NCI-H748 (cell line): Measurements from ENCODE around the gene SCN3A.

ENCODE experiments used
- DNase-seq: peaks from one replicate; lab custom pipeline; 2025; ENCODE audit not compliant: unreplicated experiment; lab: John Stamatoyannopoulos, UW

Gene SCN3A

DNA sequence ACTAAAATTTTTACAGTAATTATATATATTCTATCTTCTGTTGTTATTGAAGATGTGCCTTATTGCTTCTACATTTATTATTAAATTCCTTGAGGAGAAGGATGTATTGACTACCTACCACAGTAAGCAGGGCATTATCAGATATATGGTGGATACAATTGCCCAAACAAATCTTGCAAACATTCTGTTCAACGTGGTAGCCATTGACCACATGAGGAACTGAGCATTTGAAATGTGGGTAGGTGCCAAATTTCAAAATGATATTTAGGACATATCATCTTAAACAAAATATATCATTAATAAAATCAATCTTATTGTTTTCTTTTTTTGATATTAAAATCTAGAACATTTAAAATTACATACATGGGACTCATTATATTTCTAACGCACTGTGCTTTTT, 11.1 kb downstream of the SCN3A start:
- DNase-seq: no peak

DNA sequence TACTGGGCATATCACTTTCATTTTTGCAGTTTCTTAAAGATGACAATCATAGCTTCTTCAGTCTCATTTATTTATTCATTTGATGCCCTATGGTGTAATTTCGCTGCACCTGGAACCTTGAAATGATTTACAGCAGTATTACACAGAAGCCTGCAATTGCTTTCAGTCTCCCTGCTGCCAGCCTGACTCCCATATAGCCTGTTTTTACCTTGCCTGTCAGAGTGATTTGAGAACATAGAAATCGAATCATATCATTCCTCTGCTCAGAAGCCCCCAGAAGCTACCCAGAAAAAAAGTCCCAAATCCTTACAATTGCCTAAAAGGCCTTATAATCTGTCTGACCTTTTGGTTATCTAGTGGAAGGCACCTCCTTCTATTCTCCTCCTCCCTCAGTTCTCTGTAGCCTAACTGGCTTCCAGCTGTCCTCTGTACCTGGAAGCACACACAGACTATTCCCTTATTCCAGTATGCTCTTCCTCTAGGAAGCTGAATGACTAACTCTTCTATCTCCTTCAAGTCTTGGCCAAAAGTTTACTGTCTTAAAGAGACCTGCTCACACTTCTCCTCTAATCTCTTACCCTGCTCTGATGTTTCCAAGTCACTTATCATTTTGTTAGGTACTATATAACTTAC, 12.6 kb downstream of the SCN3A start:
- peak; percentile 55 for DNase-seq

DNA sequence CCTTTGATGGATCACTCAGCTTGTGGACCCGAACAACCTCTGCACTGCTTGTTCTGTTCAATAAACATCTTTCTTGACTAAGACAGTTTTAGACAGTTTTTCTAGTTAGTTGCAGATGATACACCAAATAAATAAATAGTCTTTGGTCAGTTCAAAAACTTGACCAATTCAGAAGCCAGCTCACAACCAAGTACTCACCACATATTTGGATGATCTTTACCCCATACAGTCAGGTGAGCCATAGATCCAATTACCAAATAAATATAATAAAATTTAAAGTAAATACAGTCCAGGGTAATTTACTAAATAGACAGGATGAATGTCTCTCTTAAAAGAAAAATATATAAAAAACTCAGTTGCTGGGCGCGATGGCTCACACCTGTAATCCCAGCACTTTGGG, 18.2 kb downstream of the SCN3A start:
- DNase-seq: peak; percentile 6

DNA sequence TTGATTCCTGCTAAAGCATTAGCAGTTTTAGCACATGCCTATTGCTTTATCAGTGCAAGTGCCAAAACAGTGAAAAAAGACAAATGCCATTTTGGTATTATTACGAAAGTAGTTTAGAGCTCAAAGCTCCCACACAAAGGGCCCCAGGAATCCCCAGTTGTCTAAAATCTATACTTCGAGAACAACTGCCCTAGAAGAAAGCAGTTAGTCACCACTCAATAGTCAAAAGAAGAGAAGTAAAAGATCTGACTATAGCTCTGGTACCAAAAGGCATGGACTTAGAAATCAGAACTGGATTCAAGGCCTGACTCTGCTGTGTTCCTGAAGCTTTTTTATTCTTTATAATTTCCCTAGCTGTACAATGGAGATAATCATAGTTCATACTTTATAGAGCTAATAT, 21.8 kb downstream of the SCN3A start:
- DNase-seq: no peak

DNA sequence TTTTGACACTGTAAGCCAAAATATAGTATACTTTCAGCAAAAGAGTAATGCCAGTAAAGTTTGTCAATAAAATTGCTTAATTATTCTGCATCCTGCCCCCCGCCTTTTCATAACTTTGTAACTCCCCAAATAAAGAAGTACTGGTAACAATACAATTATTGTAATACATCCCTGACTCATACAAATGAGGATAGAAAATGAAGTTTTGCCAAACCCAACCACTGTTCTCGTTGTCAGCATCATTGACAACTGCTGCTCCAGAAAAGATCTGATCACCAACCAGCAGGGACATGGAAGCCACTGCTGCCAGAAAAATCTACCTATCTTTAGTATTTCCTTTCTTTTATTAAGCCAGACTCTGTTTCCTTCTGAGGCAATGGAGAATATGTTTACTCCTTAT, 27.1 kb downstream of the SCN3A start:
- DNase-seq: no peak

DNA sequence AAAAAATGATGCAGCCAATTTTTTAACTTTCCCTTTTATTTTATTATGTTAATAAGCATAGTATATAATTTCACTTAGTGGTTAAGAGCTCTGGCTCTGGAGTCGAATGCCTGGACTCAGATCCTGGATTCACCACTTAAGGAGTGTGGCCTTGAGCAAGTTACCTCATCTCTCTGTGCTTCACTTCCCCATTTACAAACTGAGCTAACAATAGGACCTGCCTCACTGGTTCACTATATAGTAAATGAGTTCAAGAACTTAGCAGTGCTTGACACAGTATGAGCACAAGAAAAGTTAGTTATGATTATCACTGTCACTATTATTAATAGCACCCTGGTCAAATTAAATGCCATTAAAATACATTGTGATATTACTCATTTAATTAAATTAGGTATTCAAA, 30.6 kb downstream of the SCN3A start:
- DNase-seq: peak; percentile 15

DNA sequence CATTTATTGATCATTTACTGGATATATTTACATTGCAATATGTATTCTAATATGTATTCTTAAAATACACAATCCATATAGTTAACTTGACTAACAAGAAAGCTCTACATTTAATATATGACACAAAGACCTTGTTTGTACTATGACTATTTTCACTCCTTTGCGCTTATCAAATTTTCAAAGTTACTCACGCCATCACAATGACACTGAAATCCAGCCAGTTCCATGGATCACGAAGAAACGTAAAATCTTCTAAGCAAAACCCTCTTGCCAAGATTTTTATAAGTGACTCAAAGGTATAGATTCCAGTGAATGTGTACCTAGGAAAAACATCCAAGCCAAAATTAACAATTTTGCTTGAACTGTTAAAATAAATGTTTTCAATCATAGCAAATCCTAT, 39.6 kb downstream of the SCN3A start:
- DNase-seq: no peak

DNA sequence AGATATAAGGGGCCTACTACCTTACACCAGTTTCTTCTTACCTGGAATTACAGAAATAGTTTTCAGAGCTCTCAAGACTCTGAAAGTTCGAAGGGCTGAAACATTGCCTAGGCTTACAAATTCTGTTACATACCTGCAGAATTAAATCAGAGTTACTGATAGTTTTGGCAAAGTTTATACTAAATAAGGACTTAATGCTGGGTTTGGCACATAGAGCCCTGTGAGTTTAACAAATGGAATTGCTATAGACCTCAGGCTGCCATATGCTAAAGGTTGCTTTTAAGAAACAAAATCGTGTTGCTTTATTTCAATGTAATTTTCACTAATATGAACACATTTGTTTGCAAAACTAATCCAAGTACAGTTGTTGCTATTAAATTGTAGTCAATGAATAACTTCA, 40.1 kb downstream of the SCN3A start:
- DNase-seq: no peak

DNA sequence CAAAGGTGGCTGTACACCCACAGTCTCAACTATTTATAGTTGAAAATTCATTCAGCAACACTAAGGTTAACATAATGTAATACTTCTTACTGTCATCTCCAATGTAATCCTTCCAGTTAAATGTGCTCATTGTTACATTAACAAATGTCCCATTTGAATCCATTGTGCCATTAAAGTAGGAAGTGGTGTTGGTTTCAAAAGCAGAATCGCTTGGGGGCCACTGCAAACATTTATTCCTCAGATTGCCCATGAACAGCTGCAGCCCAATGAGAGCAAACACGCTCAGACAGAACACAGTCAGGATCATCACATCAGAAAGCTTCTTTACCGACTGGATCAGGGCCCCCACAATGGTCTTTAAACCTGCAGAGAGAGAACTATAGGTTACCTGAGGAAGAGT, 41.4 kb downstream of the SCN3A start:
- peak; percentile 74 for DNase-seq

DNA sequence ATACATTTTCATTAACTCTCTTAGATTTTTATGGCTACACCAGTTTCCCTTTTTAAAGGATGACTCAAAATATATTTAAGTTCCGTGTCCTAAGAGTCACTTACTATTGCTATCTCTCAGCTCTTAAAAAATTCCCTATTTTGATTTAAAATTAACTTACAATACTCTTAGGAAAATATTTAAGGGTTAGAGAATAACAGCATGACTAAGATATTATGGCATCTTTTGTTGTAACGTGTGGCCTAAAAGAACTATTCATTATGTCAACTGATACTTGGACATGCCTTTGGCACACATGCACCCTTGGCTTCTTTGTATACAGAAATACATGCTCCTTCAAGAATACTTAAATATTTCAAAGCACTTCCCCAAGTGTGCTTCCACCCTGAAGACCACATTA, 42.3 kb downstream of the SCN3A start:
- DNase-seq: no peak

DNA sequence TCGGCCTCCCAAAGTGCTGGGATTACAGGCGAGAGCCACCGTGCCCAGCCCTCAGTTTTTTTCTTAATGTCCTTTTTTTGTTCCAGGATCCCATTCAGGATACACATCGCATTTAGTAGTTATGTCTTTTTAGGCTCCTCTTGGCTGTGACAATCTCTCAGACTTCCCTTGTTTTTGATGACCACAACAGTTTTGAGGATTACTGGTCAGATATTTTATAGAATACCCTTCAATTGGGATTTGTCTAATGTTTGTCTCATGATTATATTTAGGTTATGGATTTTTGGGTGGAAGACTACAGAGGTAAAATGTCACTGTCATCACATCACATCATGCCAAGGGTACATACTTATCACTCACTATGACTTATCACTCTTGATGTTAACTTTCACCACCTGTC, 46.7 kb downstream of the SCN3A start:
- no peak for DNase-seq

DNA sequence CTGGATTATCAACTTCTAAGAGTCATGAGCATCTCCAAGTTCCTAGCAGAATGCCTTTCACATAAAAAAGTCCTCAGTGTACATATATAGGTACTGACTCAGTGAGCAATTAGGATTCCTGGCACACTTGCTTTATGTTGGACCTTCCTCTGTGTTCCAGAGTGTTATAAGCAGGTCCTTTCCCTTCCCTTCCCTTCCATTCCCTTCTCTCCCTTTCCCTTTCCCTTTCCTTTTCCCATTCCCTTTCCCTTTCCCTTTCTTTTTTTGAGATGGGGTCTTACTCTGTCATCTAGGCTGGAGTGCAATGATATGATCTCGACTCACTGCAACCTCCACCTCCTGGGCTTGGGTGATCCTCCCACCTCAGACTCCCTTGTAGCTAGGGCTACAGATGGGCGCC, 48.7 kb downstream of the SCN3A start:
- DNase-seq: no peak

DNA sequence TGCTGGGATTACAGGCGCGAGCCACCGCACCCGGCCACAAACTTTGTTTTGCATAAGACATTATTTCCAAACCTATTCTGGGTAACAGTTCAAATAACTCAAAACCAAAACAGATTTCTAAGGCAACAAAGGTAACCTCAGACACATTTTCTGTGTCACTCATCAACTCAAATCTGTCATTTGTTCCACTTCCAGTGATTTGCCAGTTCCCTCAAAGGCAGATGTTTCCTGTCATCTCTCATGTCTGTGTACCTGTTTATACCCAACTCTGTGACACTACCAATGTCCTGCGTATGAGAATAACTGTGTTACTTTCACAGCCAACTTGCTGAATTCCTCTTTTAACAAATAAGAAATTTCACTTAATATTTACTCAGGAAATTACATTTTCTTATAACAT, 54.4 kb downstream of the SCN3A start:
- no peak for DNase-seq

DNA sequence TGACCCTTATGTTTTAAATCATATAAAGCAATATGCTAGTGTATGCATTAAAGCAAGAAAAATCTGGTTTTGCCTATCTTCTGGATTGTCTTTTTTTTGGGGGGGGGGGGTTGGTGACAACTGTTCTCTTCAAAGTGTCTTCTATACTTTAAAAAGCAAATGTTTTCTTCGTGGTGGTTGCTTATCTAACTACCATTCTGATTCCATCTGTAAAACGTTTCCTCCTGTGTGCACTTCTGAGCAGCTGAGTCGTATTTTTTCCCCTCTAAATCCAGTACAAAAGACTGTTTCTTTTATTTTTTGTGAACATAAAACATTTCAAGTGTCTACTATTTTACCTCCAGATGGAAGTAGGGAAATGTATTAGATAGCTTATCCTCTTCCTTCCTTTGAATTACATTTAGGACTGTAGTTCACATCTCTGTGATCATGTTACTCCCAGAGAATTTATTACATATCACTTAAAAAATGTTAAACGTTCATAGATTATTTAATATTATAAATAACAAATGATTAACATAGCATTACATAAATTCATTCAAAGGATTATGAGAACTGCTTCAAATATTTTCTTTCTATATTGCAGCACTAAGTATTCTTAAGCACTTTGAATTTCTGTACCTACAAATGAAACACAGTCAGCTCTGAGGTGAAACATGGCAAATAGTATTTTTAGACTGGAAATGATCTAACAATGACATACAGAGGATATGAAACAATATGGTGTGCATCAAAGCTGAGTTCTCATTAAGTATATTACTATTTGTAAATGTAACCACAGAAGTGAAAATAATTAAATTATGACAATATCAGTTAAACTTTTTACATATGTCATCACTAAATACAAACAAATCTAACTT, 56.4 kb downstream of the SCN3A start:
- no peak for DNase-seq

DNA sequence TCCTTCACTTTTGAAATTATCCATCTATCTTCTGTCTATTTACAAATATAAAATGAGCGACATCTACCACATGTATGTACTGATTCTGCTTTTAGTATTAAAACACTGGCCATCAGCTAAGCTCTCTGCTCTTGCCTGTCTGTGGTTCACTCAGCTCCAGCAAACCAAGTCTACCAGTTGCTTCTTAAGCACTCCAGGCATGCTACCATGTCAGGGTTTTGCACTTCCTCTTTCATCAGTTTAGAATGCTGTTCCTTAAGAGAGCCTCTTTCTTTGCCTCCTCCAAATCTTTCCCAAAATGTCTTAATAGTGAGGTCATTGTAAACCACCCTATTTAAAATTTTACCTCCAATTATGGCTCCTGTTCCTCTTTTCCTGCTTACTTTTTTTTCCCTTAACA, 59.5 kb downstream of the SCN3A start:
- no peak for DNase-seq

DNA sequence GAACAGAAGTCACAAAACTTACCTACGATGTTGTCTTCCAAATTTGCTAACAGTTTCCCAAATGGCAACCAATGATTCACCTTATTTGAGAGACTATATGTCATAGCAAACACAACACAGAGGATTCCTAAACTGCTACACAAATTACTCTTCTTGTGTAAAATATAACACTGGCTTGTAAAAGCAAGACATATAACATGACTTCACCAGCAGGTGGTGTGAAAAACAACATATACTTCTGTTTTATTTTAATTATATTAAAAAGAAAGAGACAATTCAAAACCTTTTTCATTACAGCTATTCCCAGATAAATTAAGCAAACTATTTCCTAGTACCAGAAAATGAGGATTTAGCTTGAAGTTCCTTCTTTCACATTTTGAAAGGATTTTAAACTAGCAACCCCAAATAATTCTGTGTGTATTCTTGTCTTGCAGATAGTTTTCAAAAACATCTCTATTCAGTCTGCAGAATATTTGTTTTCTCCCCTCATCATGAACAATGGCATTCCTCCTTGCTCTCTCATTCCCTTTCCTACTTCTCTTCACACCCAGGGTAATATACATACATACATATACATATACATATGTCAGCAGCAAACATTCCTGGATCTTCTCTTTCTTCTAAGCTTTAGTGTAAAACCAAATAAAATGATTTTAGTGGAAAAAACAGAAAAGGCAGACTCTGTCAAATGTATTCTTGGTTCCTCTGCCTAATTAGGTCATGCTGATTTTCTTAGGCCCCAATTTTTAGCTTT, 62.1 kb downstream of the SCN3A start:
- no peak for DNase-seq

DNA sequence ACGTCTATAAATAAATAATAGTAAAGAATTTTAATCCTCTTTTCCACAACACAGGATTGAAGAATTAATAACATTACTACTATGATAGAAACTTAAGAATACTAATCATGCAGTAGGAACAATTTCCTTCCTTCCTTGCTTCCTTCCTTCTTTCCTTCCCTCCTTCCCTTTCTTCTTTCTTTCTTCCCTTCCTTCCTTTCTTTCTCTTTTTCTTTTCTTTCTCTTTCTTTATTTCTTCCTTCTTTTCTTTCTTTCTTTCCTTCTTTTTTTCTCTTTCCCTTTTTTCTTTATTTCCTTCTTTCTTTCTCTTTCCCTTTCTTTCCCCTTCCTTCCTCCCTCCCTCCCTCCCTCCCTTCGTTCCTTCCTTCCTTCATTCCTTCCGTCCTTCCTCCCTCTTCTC, 77.6 kb downstream of the SCN3A start:
- DNase-seq: no peak

DNA sequence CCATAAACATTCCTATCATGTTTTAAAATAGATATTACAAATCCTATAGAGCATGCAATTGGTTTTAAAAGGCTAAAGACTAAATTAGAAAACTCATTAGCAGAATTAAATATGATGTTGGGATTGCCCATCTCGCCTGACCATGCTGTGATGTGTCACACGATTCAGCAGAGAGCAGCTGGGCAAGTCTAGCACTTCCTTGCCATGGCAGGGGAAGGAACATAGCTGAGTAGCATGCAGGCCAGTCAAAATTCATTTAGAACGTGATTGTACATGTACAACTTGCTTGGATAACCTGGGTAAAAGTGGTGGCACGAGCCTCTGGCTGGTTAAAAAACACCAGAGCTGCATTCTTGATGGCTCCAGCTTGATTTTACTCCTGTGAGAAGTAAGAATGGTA, 81.3 kb downstream of the SCN3A start:
- DNase-seq: no peak

DNA sequence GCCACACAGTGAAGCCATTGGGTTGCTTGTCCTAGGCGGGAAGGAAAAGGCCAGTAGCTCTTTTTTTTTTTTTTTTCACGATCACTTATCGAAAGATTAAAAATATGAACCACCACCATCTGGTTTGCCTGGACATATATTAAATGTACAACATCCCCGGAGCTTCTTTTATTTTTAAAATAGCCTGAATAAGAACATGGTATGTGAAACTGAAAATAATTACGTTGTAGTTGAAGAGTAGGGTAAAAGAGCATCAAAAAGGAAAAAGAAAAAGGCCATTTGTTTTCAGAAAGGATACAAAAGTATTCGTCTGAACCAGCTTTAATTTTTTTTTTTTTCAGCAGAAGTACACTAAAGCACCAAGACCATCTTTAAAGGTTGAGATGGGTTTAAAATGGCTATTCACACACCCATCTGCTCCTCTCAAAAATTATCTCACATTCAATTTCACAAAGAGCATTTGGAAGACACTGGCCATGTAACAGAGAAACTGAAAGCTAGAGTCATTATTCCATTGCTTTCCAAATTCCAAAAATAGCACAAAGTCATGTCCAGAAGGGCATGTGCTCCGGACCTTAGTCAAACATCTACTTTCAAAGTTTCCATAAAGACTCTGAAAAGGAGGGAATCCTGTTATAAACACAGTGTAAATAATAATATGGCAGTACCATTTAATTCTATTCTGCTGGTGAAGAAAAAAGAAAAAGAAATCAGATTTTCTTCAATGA, 82.9 kb downstream of the SCN3A start:
- no peak for DNase-seq

DNA sequence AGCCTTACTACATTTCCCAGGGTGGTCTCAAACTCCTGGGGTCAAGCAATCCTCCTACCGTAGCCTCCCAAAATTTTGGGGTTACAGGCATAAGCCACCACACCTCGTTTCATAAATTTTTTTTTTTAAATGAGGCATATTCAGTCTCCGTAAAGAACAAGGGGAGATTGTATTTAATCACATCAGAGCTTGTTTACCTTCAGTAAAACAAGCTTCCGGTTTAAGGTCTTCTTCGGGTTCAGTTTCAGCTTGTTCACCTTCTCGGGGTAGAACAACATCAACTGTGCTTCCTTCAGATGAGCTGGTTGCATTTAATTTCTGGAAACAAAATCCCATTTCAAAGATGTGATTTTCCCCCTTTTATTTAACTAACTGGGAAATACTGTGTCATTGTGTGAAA, 88.6 kb downstream of the SCN3A start:
- DNase-seq: no peak

DNA sequence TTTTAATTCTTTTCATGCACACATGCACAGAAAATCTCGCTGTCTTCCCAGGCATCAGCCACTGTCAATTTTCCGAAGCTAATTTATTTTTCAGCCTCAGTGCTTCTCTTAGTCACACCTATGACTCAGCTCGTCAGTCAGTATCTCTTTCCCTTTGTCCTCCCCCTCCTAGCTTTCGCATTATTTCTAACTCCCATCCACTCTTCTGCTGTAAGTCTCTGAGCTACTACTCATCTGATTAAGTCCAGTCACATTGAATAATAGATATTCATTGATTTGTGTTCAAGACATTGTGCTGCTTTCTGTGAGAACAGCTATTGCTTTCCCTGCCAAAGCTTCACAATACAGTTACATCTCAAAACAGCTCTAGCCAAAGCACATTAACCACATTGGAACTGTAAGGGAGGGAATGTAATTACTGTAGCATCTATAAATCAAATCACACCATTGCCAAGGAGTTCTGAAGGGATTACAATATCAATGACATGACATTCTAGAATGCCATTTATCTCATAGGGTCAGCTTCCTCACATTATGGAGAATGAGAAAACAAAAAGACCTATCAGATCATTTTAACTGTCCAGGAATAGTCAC, 89.4 kb downstream of the SCN3A start:
- DNase-seq: no peak
